GM18858 (cell line): ENCODE measurements around the gene SPSB1.

Source experiments
- ATAC-seq: cut with Tn5 transposase; IDR thresholded peaks from one replicate; pipeline ENCODE4 v1.9.1; 2021; ENCODE audit not compliant: unreplicated experiment

The SPSB1 gene

GRCh38 chr1:9340864-9341263 is 48.2 kb downstream of the SPSB1 start:
- no peak for ATAC-seq

- no peak for ATAC-seq
Observed at GRCh38 chr1:9341301-9341845, 48.7 kb downstream of the SPSB1 start.

- no peak for ATAC-seq
Observed at GRCh38 chr1:9343269-9343668, 50.6 kb downstream of the SPSB1 start.

- no peak for ATAC-seq
Observed at GRCh38 chr1:9344426-9345200, 51.9 kb downstream of the SPSB1 start.

- ATAC-seq, result no peak
Observed at GRCh38 chr1:9345471-9345870, 52.8 kb downstream of the SPSB1 start.

- no peak for ATAC-seq
Observed at GRCh38 chr1:9345922-9346321, 53.2 kb downstream of the SPSB1 start.

- no peak for ATAC-seq
Observed at GRCh38 chr1:9346566-9346965, 53.9 kb downstream of the SPSB1 start.

- ATAC-seq, result no peak
Observed at GRCh38 chr1:9347095-9347850, 54.6 kb downstream of the SPSB1 start.

- no peak for ATAC-seq
Observed at GRCh38 chr1:9349331-9349851, 56.7 kb downstream of the SPSB1 start.

- no peak for ATAC-seq
Observed at GRCh38 chr1:9350013-9350908, 57.6 kb downstream of the SPSB1 start.

- ATAC-seq, result no peak
Observed at GRCh38 chr1:9350960-9351359, 58.3 kb downstream of the SPSB1 start.

- no peak for ATAC-seq
Observed at GRCh38 chr1:9351654-9352271, 59.1 kb downstream of the SPSB1 start.

GRCh38 chr1:9352377-9353134 is 59.9 kb downstream of the SPSB1 start:
- no peak for ATAC-seq

GRCh38 chr1:9355503-9355902 is 62.8 kb downstream of the SPSB1 start:
- ATAC-seq, result no peak

- ATAC-seq, result no peak
Observed at GRCh38 chr1:9356021-9356420, 63.3 kb downstream of the SPSB1 start.

- ATAC-seq, result no peak
Observed at GRCh38 chr1:9356829-9357466, 64.3 kb downstream of the SPSB1 start.

- no peak for ATAC-seq
Observed at GRCh38 chr1:9357958-9358357, 65.3 kb downstream of the SPSB1 start.

GRCh38 chr1:9360371-9361064 is 67.8 kb downstream of the SPSB1 start:
- ATAC-seq, result no peak
